Peyer's patch (tissue), 4 donors: ENCODE results near the gene HNRNPR. TPM values are rescaled to one million over a fixed set of nuclear protein-coding genes. Genes with fewer than 3 reads are reported as not detected.

ENCODE experiments used
- DNase-seq, 3 donors: peaks; one replicate each; pipeline ENCODE4 v3.0.0-alpha.2; 2017 to 2019
- H3K27ac ChIP-seq, 4 donors: fragments of 200-600 bp; sonication (generic); one replicate each; pipeline ENCODE4 v1.5.1; 2016 to 2019
- H3K27me3 ChIP-seq, 2 donors: fragments of 200-600 bp; sonication (generic); one replicate each; pipeline ENCODE4 v1.5.1; 2019
- H3K36me3 ChIP-seq, 3 donors: fragments of 200-600 bp; sonication (generic); one replicate each; pipeline ENCODE4 v1.5.1; 2016 to 2019
- H3K4me1 ChIP-seq, 4 donors: fragments of 200-600 bp; sonication (generic); one replicate each; pipeline ENCODE4 v1.5.1; 2016 to 2019
- H3K4me3 ChIP-seq, 4 donors: fragments of 200-600 bp; sonication (generic); 1 replicate in 3 of 4; 2 replicates in 1 of 4; pipeline ENCODE4 v1.5.1; 2016 to 2019; ENCODE audit warnings: mild to moderate bottlenecking in 1 of 4
- H3K9me3 ChIP-seq, 4 donors: fragments of 200-600 bp; sonication (generic); one replicate each; pipeline ENCODE4 v1.5.1; 2016 to 2019; ENCODE audit warnings: mild to moderate bottlenecking in 1 of 4
- POLR2A ChIP-seq, 2 donors: fragments of 450-650 bp; IDR thresholded peaks; one replicate each; pipeline ENCODE4 v1.5.1; 2017; ENCODE audit warnings: antibody characterized with exemption in 2 of 2, mild to moderate bottlenecking in 2 of 2, moderate library complexity in 2 of 2
- total RNA-seq, 4 donors: library from RNA; depleted of rRNA; stranded (reverse); fragments of >200 nt; gene quantifications; one replicate each; pipeline ENCODE4 v1.1.0, GENCODE V29; 2016
- TF ChIP-seq, protein P1 (sequence below), 6 experiments: fragments of 450-650 bp in 4 of 6; fragments of 200-600 bp in 2 of 6; sonication (generic) in 1 of 6; IDR thresholded peaks; one replicate each; pipeline ENCODE4 v1.5.1; 2017 to 2019; ENCODE audit warnings: antibody characterized with exemption in 6 of 6, mild to moderate bottlenecking in 3 of 6, moderate library complexity in 1 of 6

The HNRNPR gene
- total RNA-seq, 4 donors from 2014 or later = 39.4 to 122 (median 54.8) TPM

DNA sequence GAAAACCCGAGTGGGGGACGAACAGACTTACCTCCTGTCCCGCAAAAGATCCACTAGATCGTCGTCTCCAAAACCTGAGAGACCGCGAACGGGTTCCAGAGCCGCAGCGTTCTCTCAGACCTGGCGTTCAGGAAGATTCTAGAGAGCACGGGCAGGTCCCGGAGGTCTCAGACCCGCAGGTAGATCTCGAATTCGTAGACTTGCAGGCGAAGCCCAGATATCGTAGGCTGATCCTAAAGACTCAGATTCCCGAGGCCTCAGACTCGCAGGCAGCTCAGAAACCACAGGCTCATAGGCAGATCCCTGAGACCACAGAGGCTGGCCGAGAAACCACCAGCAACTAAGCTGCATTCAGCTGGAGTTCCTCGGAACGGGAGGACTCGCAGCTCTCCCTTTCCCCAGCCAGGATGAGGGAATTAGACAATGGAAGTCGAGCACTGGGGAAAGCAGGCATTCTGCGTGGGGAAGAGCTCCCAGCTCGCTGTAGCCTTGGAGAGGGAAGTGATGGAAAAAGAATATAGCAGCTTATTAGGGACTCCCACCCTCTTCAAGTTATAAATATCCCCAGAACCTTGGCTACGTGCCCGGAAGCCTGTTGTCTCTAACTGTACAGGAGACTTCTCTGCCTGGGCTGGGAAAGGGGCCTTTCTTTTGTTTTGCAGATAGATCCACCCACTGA, 25.4 kb upstream of the HNRNPR start, which contains the start of gene ZNF436:
TSS of gene ZNF436 (minus strand) at position 502 of the 679 bp plus-strand sequence. CDS start 1,831 bp downstream, outside the sequence.
- H3K27ac ChIP-seq = peak within 1 kb of the TSS; percentile 94 to 100 (median 96)
- H3K4me3 ChIP-seq = peak within 1 kb of the TSS; percentile 70 to 88 (median 86)
- H3K36me3 ChIP-seq = peaks cover 0 to 20% (median 0%) of the 10 kb centered on the region in 3 donors
- DNase-seq = peak; percentile 60 to 76 (median 62)
- H3K27me3 ChIP-seq = no peaks in the 10 kb centered on the region
- TF ChIP-seq, protein P1, sequence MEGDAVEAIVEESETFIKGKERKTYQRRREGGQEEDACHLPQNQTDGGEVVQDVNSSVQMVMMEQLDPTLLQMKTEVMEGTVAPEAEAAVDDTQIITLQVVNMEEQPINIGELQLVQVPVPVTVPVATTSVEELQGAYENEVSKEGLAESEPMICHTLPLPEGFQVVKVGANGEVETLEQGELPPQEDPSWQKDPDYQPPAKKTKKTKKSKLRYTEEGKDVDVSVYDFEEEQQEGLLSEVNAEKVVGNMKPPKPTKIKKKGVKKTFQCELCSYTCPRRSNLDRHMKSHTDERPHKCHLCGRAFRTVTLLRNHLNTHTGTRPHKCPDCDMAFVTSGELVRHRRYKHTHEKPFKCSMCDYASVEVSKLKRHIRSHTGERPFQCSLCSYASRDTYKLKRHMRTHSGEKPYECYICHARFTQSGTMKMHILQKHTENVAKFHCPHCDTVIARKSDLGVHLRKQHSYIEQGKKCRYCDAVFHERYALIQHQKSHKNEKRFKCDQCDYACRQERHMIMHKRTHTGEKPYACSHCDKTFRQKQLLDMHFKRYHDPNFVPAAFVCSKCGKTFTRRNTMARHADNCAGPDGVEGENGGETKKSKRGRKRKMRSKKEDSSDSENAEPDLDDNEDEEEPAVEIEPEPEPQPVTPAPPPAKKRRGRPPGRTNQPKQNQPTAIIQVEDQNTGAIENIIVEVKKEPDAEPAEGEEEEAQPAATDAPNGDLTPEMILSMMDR (IDR thresholded peaks at IDR 0.05) = no peak
- TF ChIP-seq POLR2A (IDR thresholded peaks at IDR 0.05) = no peak
- peaks cover 0 to 11% (median 0%) of the 10 kb centered on the region in 4 donors for H3K9me3 ChIP-seq
- peaks cover 3 to 36% (median 5%) of the 10 kb centered on the region in 4 donors for H3K4me1 ChIP-seq

DNA sequence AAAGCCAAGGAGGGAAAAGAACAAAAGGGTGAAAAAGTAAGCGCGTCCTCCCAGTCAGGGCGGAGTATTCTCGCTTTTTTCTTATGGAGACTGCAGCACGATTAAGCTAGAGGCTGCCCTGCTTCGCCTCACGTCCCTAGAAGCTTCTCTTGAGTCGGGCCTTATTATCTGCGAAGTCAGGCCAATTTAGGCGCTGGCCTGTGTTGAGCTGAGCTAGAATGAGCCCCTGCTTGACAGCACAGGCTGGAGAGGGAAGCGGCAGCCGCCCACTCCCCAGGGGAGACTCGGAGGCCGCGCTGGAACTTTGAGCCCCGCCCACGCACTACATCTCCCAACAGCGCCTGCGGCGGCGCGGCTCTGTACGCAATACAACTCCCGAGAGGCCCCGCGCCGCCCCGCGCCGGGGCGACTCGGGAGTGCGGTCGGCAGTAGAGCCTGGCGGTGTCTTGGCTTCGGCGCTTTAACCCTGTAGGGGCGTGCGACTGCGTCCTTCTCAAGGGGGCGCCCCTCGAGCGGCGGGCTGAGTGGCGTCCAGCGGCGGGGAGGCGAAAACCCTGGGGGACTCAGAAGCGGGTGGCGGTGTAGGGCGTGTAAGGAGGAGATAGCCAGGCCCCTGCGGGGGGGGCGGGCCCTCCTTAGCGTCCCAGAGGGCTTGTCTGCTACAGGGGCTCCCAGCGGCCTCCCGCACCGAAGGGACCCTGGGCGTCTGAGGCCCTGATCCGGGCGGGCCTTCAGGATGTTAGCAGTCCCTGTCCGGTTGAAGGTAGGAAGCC, 24.7 kb upstream of the HNRNPR start:
- peaks cover 3 to 36% (median 5%) of the 10 kb centered on the region in 4 donors for H3K4me1 ChIP-seq
- peaks cover 0 to 27% (median 0%) of the 10 kb centered on the region in 3 donors for H3K36me3 ChIP-seq
- H3K27me3 ChIP-seq = no peaks in the 10 kb centered on the region
- peaks cover 0 to 18% (median 0%) of the 10 kb centered on the region in 4 donors for H3K9me3 ChIP-seq
- peak; percentile 88 to 92 for TF ChIP-seq POLR2A (IDR thresholded peaks at IDR 0.05)
- TF ChIP-seq, protein P1 (IDR thresholded peaks at IDR 0.05) = peak in 3 of 6 experiments; percentile 4 to 14 (median 8)
- H3K4me3 ChIP-seq = peak overlapping the region; percentile 70 to 88 (median 86)
- DNase-seq = peak; percentile 91 to 96 (median 93)
- peak overlapping the region; percentile 94 to 100 (median 96) for H3K27ac ChIP-seq

GRCh38 chr1:23367791-23368561, 23.9 kb upstream of the HNRNPR start:
- Histone ChIP-seq H3K4me3 (peak overlapping the region; percentile 70 to 88 (median 86)), H3K4me1 (peaks cover 3 to 36% (median 5%) of the 10 kb centered on the region in 4 donors)

GRCh38 chr1:23367451-23367790, 23.3 kb upstream of the HNRNPR start:
- Histone ChIP-seq H3K4me1 (peaks cover 3 to 36% (median 5%) of the 10 kb centered on the region in 4 donors), H3K36me3 (peaks cover 0 to 40% (median 0%) of the 10 kb centered on the region in 3 donors), H3K27me3 (no peaks in the 10 kb centered on the region), H3K9me3 (peaks cover 0 to 31% (median 7%) of the 10 kb centered on the region in 4 donors), H3K4me3 (peak overlapping the region; percentile 70 to 88 (median 86)), H3K27ac (peak overlapping the region; percentile 94 to 100 (median 96))
- DNase-seq = no peak
- TF ChIP-seq, protein P1 (IDR thresholded peaks at IDR 0.05) = no peak
- no peak for TF ChIP-seq POLR2A (IDR thresholded peaks at IDR 0.05)

More at GRCh38 chr1:23367791-23368561, 23.9 kb upstream of the HNRNPR start:
- H3K27me3 ChIP-seq = no peaks in the 10 kb centered on the region
- peaks cover 0 to 26% (median 1%) of the 10 kb centered on the region in 4 donors for H3K9me3 ChIP-seq
- peak; percentile 97 to 99 (median 99) for DNase-seq
- peaks cover 0 to 35% (median 0%) of the 10 kb centered on the region in 3 donors for H3K36me3 ChIP-seq
- TF ChIP-seq POLR2A (IDR thresholded peaks at IDR 0.05) = peak; percentile 79 to 86
- TF ChIP-seq, protein P1 (IDR thresholded peaks at IDR 0.05) = no peak
- H3K27ac ChIP-seq = peak overlapping the region; percentile 94 to 100 (median 96)

DNA sequence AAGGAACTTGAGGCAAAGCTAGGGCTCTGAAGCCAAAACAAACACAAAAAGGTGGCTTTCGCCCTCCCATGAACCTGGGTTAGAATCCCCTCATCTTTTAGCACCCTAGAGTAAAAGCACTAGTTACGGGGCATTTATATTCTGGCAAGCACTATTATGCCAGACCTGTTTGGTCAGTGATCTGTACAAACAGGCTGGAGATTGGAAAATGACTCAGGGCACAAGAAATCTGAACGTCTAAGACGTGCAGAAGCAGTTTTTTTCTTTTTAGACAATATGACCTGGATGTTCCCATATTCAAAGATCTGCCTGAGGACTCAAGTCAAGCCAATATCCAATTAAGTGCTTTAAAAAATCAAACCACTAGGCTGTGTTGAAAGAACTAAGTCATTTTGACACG, 22.5 kb upstream of the HNRNPR start:
- peaks cover 0 to 48% (median 0%) of the 10 kb centered on the region in 3 donors for H3K36me3 ChIP-seq
- H3K27ac ChIP-seq = no peak overlapping the region
- no peak for DNase-seq
- peaks cover 0 to 39% (median 12%) of the 10 kb centered on the region in 4 donors for H3K9me3 ChIP-seq
- H3K27me3 ChIP-seq = no peaks in the 10 kb centered on the region
- H3K4me1 ChIP-seq = peaks cover 3 to 36% (median 5%) of the 10 kb centered on the region in 4 donors
- TF ChIP-seq, protein P1 (IDR thresholded peaks at IDR 0.05) = no peak
- TF ChIP-seq POLR2A (IDR thresholded peaks at IDR 0.05) = no peak
- H3K4me3 ChIP-seq = peak overlapping the region in 1 of 4 donors; percentile 85
